HEK293T (cell line): ENCODE results near the gene SEMA4C.

Experiments
- CTCF ChIA-PET: fragments of 350-600 bp; formaldehyde crosslinking; extraction: SDS; loops from one replicate; lab custom pipeline; 2021; ENCODE audit warnings: antibody characterized with exemption, inconsistent platforms; lab: Yijun Ruan, JAX
- POLR2A ChIA-PET: fragments of 350-600 bp; formaldehyde crosslinking; extraction: SDS; loops from one replicate; lab custom pipeline; 2020; ENCODE audit warnings: antibody characterized with exemption, inconsistent platforms; lab: Yijun Ruan, JAX
- DNase-seq: peaks from one replicate; pipeline ENCODE4 v3.0.0; 2012; ENCODE audit warnings: mixed read lengths; ENCODE audit errors: extremely low spot score
- ARNT ChIP-seq: fragments of 450-650 bp; IDR thresholded peaks from 2 replicates; pipeline ENCODE4 v1.6.1; 2017; ENCODE audit warnings: mild to moderate bottlenecking
- BHLHE40 ChIP-seq: fragments of 450-650 bp; IDR thresholded peaks from 2 replicates; pipeline ENCODE4 v1.6.1; 2016; ENCODE audit warnings: mild to moderate bottlenecking, moderate library complexity, borderline replicate concordance
- CTBP1 ChIP-seq: fragments of 450-650 bp; IDR thresholded peaks from 2 replicates; pipeline ENCODE4 v1.6.1; 2016; ENCODE audit warnings: borderline replicate concordance
- ELF4 ChIP-seq: fragments of 450-650 bp; IDR thresholded peaks from 2 replicates; pipeline ENCODE4 v1.6.1; 2017; ENCODE audit warnings: antibody characterized with exemption
- FOXA1 ChIP-seq: fragments of 450-650 bp; IDR thresholded peaks from 2 replicates; pipeline ENCODE4 v1.6.1; 2016; ENCODE audit warnings: mild to moderate bottlenecking
- FOXK2 ChIP-seq: fragments of 450-650 bp; IDR thresholded peaks from 2 replicates; pipeline ENCODE4 v1.6.1; 2016; ENCODE audit warnings: mild to moderate bottlenecking
- FOXM1 ChIP-seq: fragments of 450-650 bp; IDR thresholded peaks from 2 replicates; pipeline ENCODE4 v1.6.1; 2017; ENCODE audit warnings: mild to moderate bottlenecking, borderline replicate concordance
- HDGF ChIP-seq: fragments of 450-650 bp; IDR thresholded peaks from 2 replicates; pipeline ENCODE4 v1.6.1; 2017; ENCODE audit warnings: antibody characterized with exemption, borderline replicate concordance
- L3MBTL2 ChIP-seq: fragments of 450-650 bp; conservative IDR thresholded peaks from 2 replicates; pipeline ENCODE4 v1.6.1; 2016; ENCODE audit warnings: mild to moderate bottlenecking
- LEF1 ChIP-seq: fragments of 450-650 bp; IDR thresholded peaks from 2 replicates; pipeline ENCODE4 v1.6.1; 2017; ENCODE audit warnings: mild to moderate bottlenecking, borderline replicate concordance
- NFRKB ChIP-seq: fragments of 450-650 bp; IDR thresholded peaks from 2 replicates; pipeline ENCODE4 v1.6.1; 2016; ENCODE audit warnings: mild to moderate bottlenecking, moderate library complexity
- SP1 ChIP-seq: fragments of 450-650 bp; IDR thresholded peaks from 2 replicates; pipeline ENCODE4 v1.6.1; 2017
- SUZ12 ChIP-seq: fragments of 450-650 bp; IDR thresholded peaks from 2 replicates; pipeline ENCODE4 v1.6.1; 2016; ENCODE audit warnings: mild to moderate bottlenecking
- TARDBP ChIP-seq: fragments of 450-650 bp; IDR thresholded peaks from 2 replicates; pipeline ENCODE4 v1.6.1; 2016
- ZNF384 ChIP-seq: fragments of 450-650 bp; IDR thresholded peaks from 2 replicates; pipeline ENCODE4 v1.6.1; 2016
- TF ChIP-seq, protein P1 (sequence below): fragments of 450-650 bp; IDR thresholded peaks from 2 replicates; pipeline ENCODE4 v1.6.1; 2016

SEMA4C gene

DNA sequence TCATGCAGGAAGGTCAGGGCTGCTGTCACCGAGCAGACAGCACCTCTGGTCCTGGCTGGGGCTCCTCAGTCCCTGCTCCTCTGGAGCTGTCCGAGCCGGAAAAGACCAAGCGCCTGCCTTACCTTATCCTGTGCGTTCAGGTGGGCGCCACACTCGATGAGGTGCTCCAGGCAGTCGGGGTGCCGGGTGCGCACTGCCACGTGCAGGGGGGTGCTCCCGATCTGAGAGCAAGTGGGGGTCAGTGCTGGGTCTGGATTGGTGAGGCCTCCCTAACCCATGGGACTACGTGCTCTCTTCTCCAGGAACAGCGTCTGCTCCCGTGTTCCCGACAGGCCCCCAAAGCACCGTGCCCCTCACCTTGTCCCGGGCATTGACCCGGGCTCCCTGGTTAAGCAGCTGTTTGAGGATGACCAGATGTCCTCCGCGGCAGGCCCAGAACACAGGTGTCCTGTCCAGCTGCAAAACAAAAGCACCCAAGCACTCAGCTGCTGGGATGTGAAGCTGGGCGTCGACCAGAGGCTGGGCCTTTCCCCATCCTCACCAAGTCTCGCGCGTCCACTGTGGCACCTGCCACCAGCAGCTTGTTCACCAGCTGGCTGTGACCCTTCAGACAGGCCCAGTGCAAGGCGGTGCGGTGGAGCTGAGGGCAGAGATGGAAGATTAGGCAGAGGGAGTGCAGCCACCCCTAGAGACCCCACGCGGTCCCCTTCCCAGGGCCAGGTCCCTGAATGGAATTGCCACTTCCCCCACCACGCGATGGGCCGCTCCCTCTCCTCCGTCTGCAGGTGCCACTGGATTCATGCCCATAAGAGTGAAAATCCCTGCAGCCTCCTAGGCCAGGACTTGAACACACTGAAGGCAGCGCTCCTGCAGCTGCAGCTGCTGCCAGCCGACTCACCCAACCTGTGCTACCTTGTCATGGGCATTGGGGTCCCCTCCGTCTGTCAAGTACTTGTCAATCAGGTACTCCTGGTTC is 29.7 kb downstream of the SEMA4C start:
- TF ChIP-seq L3MBTL2 (no peak), BHLHE40 (no peak), CTBP1 (no peak), HDGF (no peak), SUZ12 (no peak), TARDBP (no peak), NFRKB (no peak), ELF4 (no peak), SP1 (no peak), LEF1 (no peak)
- TF ChIP-seq, protein P1, sequence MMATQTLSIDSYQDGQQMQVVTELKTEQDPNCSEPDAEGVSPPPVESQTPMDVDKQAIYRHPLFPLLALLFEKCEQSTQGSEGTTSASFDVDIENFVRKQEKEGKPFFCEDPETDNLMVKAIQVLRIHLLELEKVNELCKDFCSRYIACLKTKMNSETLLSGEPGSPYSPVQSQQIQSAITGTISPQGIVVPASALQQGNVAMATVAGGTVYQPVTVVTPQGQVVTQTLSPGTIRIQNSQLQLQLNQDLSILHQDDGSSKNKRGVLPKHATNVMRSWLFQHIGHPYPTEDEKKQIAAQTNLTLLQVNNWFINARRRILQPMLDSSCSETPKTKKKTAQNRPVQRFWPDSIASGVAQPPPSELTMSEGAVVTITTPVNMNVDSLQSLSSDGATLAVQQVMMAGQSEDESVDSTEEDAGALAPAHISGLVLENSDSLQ = no peak
- CTCF ChIA-PET = no interaction called here
- POLR2A ChIA-PET = no interaction called here
- no peak for DNase-seq

DNA sequence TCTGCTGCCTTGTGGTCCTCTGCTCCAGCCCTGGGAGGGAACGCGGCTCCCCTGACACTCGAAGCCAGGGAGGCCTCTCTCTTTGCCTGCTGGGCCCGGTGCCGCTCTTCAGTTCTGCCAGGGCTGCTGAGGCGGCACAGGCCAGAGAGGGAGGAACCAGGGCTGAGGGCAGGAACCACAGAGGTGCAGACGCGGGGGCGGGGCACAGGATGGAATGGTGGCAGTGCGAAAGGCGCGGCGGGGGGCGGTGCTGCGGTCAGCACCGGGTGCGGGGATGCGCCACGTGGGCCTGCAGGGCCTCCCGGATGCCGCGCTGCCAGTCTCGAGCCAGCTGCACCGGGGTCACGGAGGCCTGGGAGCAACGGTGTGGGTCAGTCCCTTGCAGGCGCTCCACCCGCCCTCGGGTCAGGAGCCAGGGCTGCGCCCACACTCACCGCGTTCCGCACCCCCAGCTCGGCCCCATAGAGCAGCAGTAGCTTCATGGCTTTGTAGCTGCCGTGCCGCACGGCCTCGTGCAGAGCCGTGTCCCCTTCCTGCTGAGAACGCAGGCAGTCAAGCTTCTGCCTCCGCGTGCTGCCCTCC is 30.5 kb downstream of the SEMA4C start:
- ChIA-PET POLR2A (interaction anchor here (1.4 kb wide), 1 partner anchor 19 kb away, joined by 4 read pairs; the partner anchor contains the start of gene ANKRD39), CTCF (no interaction called here)
- no peak for TF ChIP-seq BHLHE40
- no peak for TF ChIP-seq HDGF
- no peak for TF ChIP-seq ARNT
- no peak for TF ChIP-seq FOXM1
- TF ChIP-seq FOXA1 = no peak
- no peak for TF ChIP-seq SUZ12
- TF ChIP-seq CTBP1 = no peak
- TF ChIP-seq TARDBP = no peak
- no peak for TF ChIP-seq FOXK2
- no peak for TF ChIP-seq SP1
- no peak for TF ChIP-seq LEF1
- TF ChIP-seq ELF4 = no peak
- TF ChIP-seq L3MBTL2 = no peak
- TF ChIP-seq, protein P1 = no peak
- no peak for TF ChIP-seq NFRKB
- TF ChIP-seq ZNF384 = no peak
- no peak for DNase-seq

GRCh38 chr2:96838345-96839292 is 31.3 kb downstream of the SEMA4C start:
- ChIA-PET POLR2A (interaction anchor here (1.4 kb wide), 1 partner anchor 20 kb away, joined by 4 read pairs; the partner anchor contains the start of gene ANKRD39), CTCF (no interaction called here)
- no peak for DNase-seq
- TF ChIP-seq LEF1 = no peak

GRCh38 chr2:96837575-96837974 is 32.3 kb downstream of the SEMA4C start:
- CTCF ChIA-PET = no interaction called here
- TF ChIP-seq FOXA1 (no peak), SP1 (no peak), CTBP1 (no peak), FOXM1 (no peak), BHLHE40 (no peak), SUZ12 (no peak), FOXK2 (no peak), HDGF (no peak), LEF1 (no peak)
- no peak for DNase-seq
- POLR2A ChIA-PET = no interaction called here

- DNase-seq = no peak
- TF ChIP-seq SUZ12 (no peak), LEF1 (no peak), NFRKB (no peak), ZNF384 (no peak), L3MBTL2 (no peak), FOXA1 (no peak), CTBP1 (no peak), FOXM1 (no peak), FOXK2 (no peak), ELF4 (no peak), BHLHE40 (no peak), TARDBP (no peak), ARNT (no peak), HDGF (no peak), SP1 (no peak)
- ChIA-PET POLR2A (interaction anchor here (1.3 kb wide), 1 partner anchor 20 kb away, joined by 3 read pairs; the partner anchor contains the start of gene CNNM3), CTCF (interaction anchor here (0.7 to 1.0 kb wide), 2 partner anchors 12 to 57 kb away, joined by 3 to 4 read pairs; no protein-coding TSS in a partner anchor)
Measured at GRCh38 chr2:96835830-96836229, 34.0 kb downstream of the SEMA4C start.
